MM.1S (cell line): ENCODE results near the gene MAP2K7.

Experiments used
- CTCF ChIP-seq: fragments of 300-600 bp; sonication (generic); IDR thresholded peaks from 2 replicates; pipeline ENCODE4 v1.5.1; 2016; ENCODE audit warnings: antibody characterized with exemption, low read length, mixed read lengths
- EZH2phosphoT487 ChIP-seq: fragments of 300-600 bp; sonication (generic); IDR thresholded peaks from 2 replicates; pipeline ENCODE4 v1.6.1; 2018; ENCODE audit warnings: antibody characterized with exemption, low read length

- TF ChIP-seq CTCF, result no peak
- TF ChIP-seq EZH2phosphoT487, result no peak
Observed at GRCh38 chr19:7866399-7867091, 37.1 kb upstream of the MAP2K7 start.
